ENCODE data around the gene CST9.
"Not testable (repeated sequence)": the region's sequence is repeated elsewhere in the genome, so short reads cannot be mapped to it uniquely, and the experiment has no call there.

The CST9 gene

GRCh38 chr20:23622401-23622800 is 16.7 kb upstream of the CST9 start:
- not testable (repeated sequence) for DNase-seq

- not testable (repeated sequence) for DNase-seq
Observed at GRCh38 chr20:23620670-23621386, 15.1 kb upstream of the CST9 start.

- no peak for DNase-seq
Observed at GRCh38 chr20:23614163-23614562, 8.4 kb upstream of the CST9 start.

- no peak for DNase-seq
Observed at GRCh38 chr20:23613676-23614075, 8.0 kb upstream of the CST9 start.

GRCh38 chr20:23612396-23612795 is 6.7 kb upstream of the CST9 start:
- DNase-seq, result no peak

GRCh38 chr20:23609486-23610109 is 3.9 kb upstream of the CST9 start:
- no peak for DNase-seq

GRCh38 chr20:23608251-23608846 is 2.6 kb upstream of the CST9 start:
- DNase-seq, result no peak

GRCh38 chr20:23607497-23608245 is 2.0 kb upstream of the CST9 start:
- no peak for DNase-seq

GRCh38 chr20:23606652-23607049 is 934 bp upstream of the CST9 start:
- DNase-seq, result peak; percentile 56

- no peak for DNase-seq
Observed at GRCh38 chr20:23604306-23604705, 1.4 kb downstream of the CST9 start.

GRCh38 chr20:23603321-23603720 is 2.4 kb downstream of the CST9 start:
- no peak for DNase-seq

GRCh38 chr20:23602699-23603098 is 3.0 kb downstream of the CST9 start:
- DNase-seq, result no peak

GRCh38 chr20:23602241-23602640 is 3.5 kb downstream of the CST9 start:
- no peak for DNase-seq

GRCh38 chr20:23601715-23602114 is 4.0 kb downstream of the CST9 start:
- DNase-seq, result no peak

- DNase-seq, result no peak
Observed at GRCh38 chr20:23598481-23598880, 7.2 kb downstream of the CST9 start.

GRCh38 chr20:23596579-23597250 is 9.0 kb downstream of the CST9 start:
- DNase-seq, result no peak

GRCh38 chr20:23595941-23596340 is 9.8 kb downstream of the CST9 start:
- DNase-seq, result no peak

GRCh38 chr20:23588434-23589403 is 17.0 kb downstream of the CST9 start:
- DNase-seq, result no peak

- no peak for DNase-seq
Observed at GRCh38 chr20:23587631-23588030, 18.1 kb downstream of the CST9 start.

GRCh38 chr20:23586735-23587525 is 18.8 kb downstream of the CST9 start:
- no peak for DNase-seq

Data from activated CD4-positive, alpha-beta T cell treated with anti-CD3 and anti-CD28 coated beads, Interleukin-2, amount 50 U/mL, for 1 hour (primary cell).